HepG2 (cell line): ENCODE data around the gene ETNK1. TPM values are rescaled to one million over a fixed set of nuclear protein-coding genes. Genes with fewer than 3 reads are reported as not detected.
A peak's percentile ranks its signal among the peaks of the same experiment; 100 is the strongest.
"Not testable (repeated sequence)": the region's sequence is repeated elsewhere in the genome, so short reads cannot be mapped to it uniquely, and the experiment has no call there.

Experiments used
- ATAC-seq: fragments of 200-7000 bp; cut with Tn5 transposase; 3 replicates; pipeline ENCODE4 v1.9.1; 2020; ENCODE audit warnings: mild to moderate bottlenecking, moderate library complexity
- BruUV-seq: library from RNA; stranded (reverse); fragments of 400-500 nt; replicated peaks from 2 replicates; lab custom pipeline; 2021; lab: Mats Ljungman, UMichigan
- CTCF ChIA-PET: fragments of 300-600 bp; formaldehyde crosslinking; extraction: SDS; loops from one replicate; lab custom pipeline; 2021; ENCODE audit warnings: low total read pairs, inconsistent platforms, low intra/inter-chr PET ratio; lab: Yijun Ruan, JAX
- POLR2A ChIA-PET: fragments of 350-600 bp; sonication (Branson Sonifier 250); formaldehyde crosslinking; loops from one replicate; lab custom pipeline; 2020; ENCODE audit warnings: antibody characterized with exemption, inconsistent platforms; lab: Yijun Ruan, JAX
- DNase-seq: peaks from one replicate; pipeline ENCODE4 v3.0.0-alpha.2; 2015; ENCODE audit warnings: low spot score
- FAIRE-seq: peaks from 3 replicates; lab custom pipeline; 2011; peaks lifted over from hg19 to GRCh38; lab: Jason Lieb, UNC
- H2AFZ ChIP-seq: one replicate; pipeline ENCODE4 v1.6.1; 2011; ENCODE audit warnings: low read length, inconsistent platforms
- H3K27ac ChIP-seq: fragments of 300-600 bp; 3 replicates; pipeline ENCODE4 v1.8.0; 2011; ENCODE audit warnings: mixed run types, mild to moderate bottlenecking, mixed read lengths, low read length, inconsistent platforms; ENCODE audit not compliant: insufficient read depth; ENCODE audit errors: extremely low read length
- H3K27me3 ChIP-seq, 2 experiments: fragments of 200-600 bp in 1 of 2; 2 replicates in 1 of 2; 3 replicates in 1 of 2; pipeline versions ENCODE4 v1.6.0 to v1.8.0; 2011; ENCODE audit warnings: low read length in 2 of 2, mild to moderate bottlenecking in 2 of 2, moderate library complexity in 2 of 2, inconsistent platforms in 1 of 2; ENCODE audit not compliant: insufficient read depth in 2 of 2, control insufficient read depth in 1 of 2
- H3K36me3 ChIP-seq, 2 experiments: fragments of 200-600 bp in 1 of 2; replicated peaks in 1 of 2; 2 replicates in 1 of 2; 3 replicates in 1 of 2; pipeline versions ENCODE4 v1.5.1 to v1.8.0; 2011; ENCODE audit warnings: low read length in 2 of 2, inconsistent platforms in 1 of 2; ENCODE audit not compliant: insufficient read depth in 2 of 2, control insufficient read depth in 1 of 2
- H3K4me1 ChIP-seq: 2 replicates; pipeline ENCODE4 v1.5.1; 2012; ENCODE audit warnings: low read length, inconsistent platforms; ENCODE audit not compliant: insufficient read depth
- H3K4me2 ChIP-seq: 2 replicates; pipeline ENCODE4 v1.6.0; 2011; ENCODE audit warnings: low read depth, low read length, inconsistent platforms
- H3K4me3 ChIP-seq, 3 experiments: fragments of 200-600 bp in 1 of 3; sonication (generic), shearing (Covaris generic) in 1 of 3; replicated peaks in 1 of 3; 2 replicates each; pipeline ENCODE4 v1.5.1; 2011 to 2016; ENCODE audit warnings: low read length in 3 of 3, inconsistent platforms in 2 of 3, low read depth in 2 of 3, mild to moderate bottlenecking in 2 of 3, control low read depth in 1 of 3, mixed read lengths in 1 of 3; ENCODE audit not compliant: insufficient read depth in 1 of 3
- H3K79me2 ChIP-seq: one replicate; pipeline ENCODE4 v1.6.1; 2011; ENCODE audit warnings: low read length, inconsistent platforms; ENCODE audit not compliant: insufficient read depth
- H3K9ac ChIP-seq: 2 replicates; pipeline ENCODE4 v1.6.0; 2011; ENCODE audit warnings: mild to moderate bottlenecking, low read depth, low read length, inconsistent platforms; ENCODE audit not compliant: insufficient read depth
- H3K9me3 ChIP-seq: 2 replicates; pipeline ENCODE4 v1.5.1; 2012; ENCODE audit warnings: mild to moderate bottlenecking, low read length
- H4K20me1 ChIP-seq: 2 replicates; pipeline ENCODE4 v1.6.0; 2011; ENCODE audit warnings: inconsistent platforms, mild to moderate bottlenecking, low read length, moderate library complexity; ENCODE audit not compliant: insufficient read depth
- AGO2 ChIP-seq: fragments of 200-400 bp; formaldehyde crosslinking; optimal IDR thresholded peaks from 2 replicates; pipeline ENCODE3; 2017; ENCODE audit warnings: mild to moderate bottlenecking, low read depth, low read length, moderate library complexity
- ETV6 ChIP-seq: sonication (generic); formaldehyde crosslinking; conservative IDR thresholded peaks from 2 replicates; pipeline ENCODE4 v1.4.0; 2020; ENCODE audit warnings: missing genetic modification reagents
- HHEX ChIP-seq: IDR thresholded peaks from 2 replicates; pipeline ENCODE4 v1.6.1; 2016; ENCODE audit warnings: control low read depth
- MTF1 ChIP-seq: sonication (generic); formaldehyde crosslinking; IDR thresholded peaks from 2 replicates; pipeline ENCODE4 v1.5.0; 2020; ENCODE audit warnings: missing genetic modification reagents
- ZMYM3 ChIP-seq: sonication (generic); formaldehyde crosslinking; IDR thresholded peaks from 2 replicates; pipeline ENCODE4 v1.5.1; 2020; ENCODE audit warnings: mild to moderate bottlenecking, missing genetic modification reagents
- WGBS: methylation state at CpG from one replicate; pipeline ENCODE4 v1.1.6; 2017; ENCODE audit warnings: low lambda C conversion rate; 5-methylcytosine and 5-hydroxymethylcytosine counted together
- in situ Hi-C: cut with HindIII; loops from 2 replicates; pipeline ENCODE4 v1.10.0; 2017; ENCODE audit warnings: low pct_unique_long_range_greater_than_20kb; ENCODE audit not compliant: extremely low pct_ligation_motif_present
- intact Hi-C: fragments of 100-400 bp; cut with micrococcal nuclease; formaldehyde crosslinking; loops from one replicate; pipeline ENCODE4 v1.10.0; 2022; ENCODE audit not compliant: unreplicated experiment
- polyA plus RNA-seq, 8 experiments: library from polyadenylated mRNA; depleted of rRNA in 3 of 8; stranded (reverse) in 7 of 8; unstranded in 1 of 8; fragments of >200 nt; fragmentation: Illumina TruSeq in 4 of 8; extraction: Trizol in 4 of 8; gene quantifications; 2 replicates each; pipeline versions ENCODE4 v1.2.1 to v1.2.3, GENCODE V29; 2011 to 2016; ENCODE audit warnings: low read depth in 4 of 8, missing spikeins in 1 of 8, mixed read lengths in 1 of 8; ENCODE audit not compliant: insufficient read depth in 1 of 8
- total RNA-seq, 5 experiments: library from RNA; depleted of rRNA; stranded (reverse); fragments of >200 nt; fragmentation: Illumina TruSeq; extraction: Trizol; gene quantifications; 2 replicates each; pipeline ENCODE4 v1.2.3, GENCODE V29; 2016; ENCODE audit warnings: low read depth in 1 of 5

Gene ETNK1
- total and polyA plus RNA-seq, 2 of the 13 experiments (the other 11 are each of a cell fraction or from before 2014, with no cell fraction given) = 14.4 to 55.7 TPM

- H3K36me3 ChIP-seq = no peaks in the 10 kb centered on the region
- no peaks in the 10 kb centered on the region for H4K20me1 ChIP-seq
- H3K4me1 ChIP-seq = no peaks in the 10 kb centered on the region
- ChIA-PET CTCF (no interaction called here), POLR2A (no interaction called here)
- FAIRE-seq (no peak), DNase-seq (no peak), ATAC-seq (peak; percentile 60)
- in situ Hi-C loops = no loop called here
- intact Hi-C loops = no loop called here
- H3K79me2 ChIP-seq = no peaks in the 10 kb centered on the region
- no peak overlapping the region for H3K9ac ChIP-seq
- no TSS peak for BruUV-seq
- no peaks in the 10 kb centered on the region for H3K27me3 ChIP-seq
- H2AFZ ChIP-seq = no peak overlapping the region
- H3K27ac ChIP-seq = no peak overlapping the region
- H3K4me2 ChIP-seq = no peak overlapping the region
- H3K9me3 ChIP-seq = no peaks in the 10 kb centered on the region
- no peak overlapping the region for H3K4me3 ChIP-seq
- peak; percentile 67 for TF ChIP-seq AGO2
- no peak for TF ChIP-seq ZMYM3
- 75% methylated on average over 4 of the region's 38 CpGs for WGBS
Observed at GRCh38 chr12:22692964-22693555, 68.1 kb downstream of the ETNK1 start.

- 22% methylated on average over 3 of the region's 3 CpGs for WGBS
- Histone ChIP-seq H3K9me3 (no peaks in the 10 kb centered on the region), H2AFZ (no peak overlapping the region), H3K79me2 (no peaks in the 10 kb centered on the region), H3K9ac (no peak overlapping the region), H4K20me1 (no peaks in the 10 kb centered on the region), H3K27ac (no peak overlapping the region), H3K27me3 (no peaks in the 10 kb centered on the region), H3K4me3 (no peak overlapping the region), H3K4me1 (no peaks in the 10 kb centered on the region), H3K4me2 (no peak overlapping the region), H3K36me3 (no peaks in the 10 kb centered on the region)
- POLR2A ChIA-PET = no interaction called here
- DNase-seq (no peak), FAIRE-seq (no peak), ATAC-seq (no peak)
- intact Hi-C loops (no loop called here), in situ Hi-C loops (no loop called here)
- TF ChIP-seq MTF1 (no peak), HHEX (CRISPR knock-in tag) (no peak), ETV6 (CRISPR knock-in tag) (no peak)
- no TSS peak for BruUV-seq
- CTCF ChIA-PET = no interaction called here
Observed at GRCh38 chr12:22698576-22698975, 73.6 kb downstream of the ETNK1 start.

- CTCF ChIA-PET, H3K9me3 ChIP-seq, H3K79me2 ChIP-seq, intact Hi-C loops, H3K36me3 ChIP-seq, H3K27me3 ChIP-seq, H3K4me1 ChIP-seq, H3K27ac ChIP-seq, ATAC-seq, H4K20me1 ChIP-seq, DNase-seq, H3K4me2 ChIP-seq, POLR2A ChIA-PET, H3K9ac ChIP-seq, H2AFZ ChIP-seq, FAIRE-seq, H3K4me3 ChIP-seq, BruUV-seq, in situ Hi-C loops: not testable (repeated sequence)
- 47% methylated on average over 11 of the region's 11 CpGs for WGBS
Observed at GRCh38 chr12:22699705-22700104, 74.7 kb downstream of the ETNK1 start.
